GM19328 (cell line): Measurements from ENCODE around the gene BTBD9.

Experiments
- ATAC-seq: cut with Tn5 transposase; IDR thresholded peaks from one replicate; pipeline ENCODE4 v1.9.1; 2021; ENCODE audit warnings: mild to moderate bottlenecking, moderate library complexity; ENCODE audit not compliant: unreplicated experiment

BTBD9 gene

DNA sequence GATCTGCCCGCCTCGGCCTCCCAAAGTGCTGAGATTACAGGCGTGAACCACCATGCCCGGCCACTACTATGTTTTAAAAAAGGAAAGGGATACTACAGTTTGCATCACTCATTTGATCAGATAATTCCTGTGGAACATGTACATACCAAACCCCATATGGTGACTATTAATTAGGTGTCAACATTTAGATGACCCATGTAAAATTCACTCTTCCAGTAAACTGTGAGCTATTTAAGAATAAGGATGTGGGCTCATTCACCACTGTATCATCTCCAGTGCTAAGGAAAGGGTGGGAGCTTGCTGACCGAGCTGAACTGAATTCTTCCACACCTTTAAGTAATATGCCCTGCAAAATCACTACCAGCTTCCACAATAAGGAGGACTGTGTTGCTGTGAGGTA is 127.5 kb downstream of the BTBD9 start:
- ATAC-seq: no peak

DNA sequence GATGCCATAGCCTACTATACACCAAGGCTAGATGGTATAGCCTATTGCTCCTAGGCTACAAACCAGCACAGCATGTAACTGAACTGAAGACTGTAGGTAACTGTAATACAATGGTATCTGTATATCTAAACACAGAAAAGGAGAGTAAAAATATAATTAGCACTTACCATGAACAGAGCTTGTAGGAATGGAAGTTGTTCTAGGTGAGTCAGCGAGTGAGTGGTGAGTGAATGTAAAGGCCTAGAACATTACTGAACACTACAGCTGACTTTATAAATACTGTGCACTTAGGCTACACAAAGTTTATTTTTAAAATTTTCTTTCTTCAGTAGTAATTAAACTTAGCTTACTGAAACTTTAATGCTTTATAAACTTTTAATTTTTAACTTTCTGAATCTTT is 129.5 kb downstream of the BTBD9 start:
- ATAC-seq: no peak

DNA sequence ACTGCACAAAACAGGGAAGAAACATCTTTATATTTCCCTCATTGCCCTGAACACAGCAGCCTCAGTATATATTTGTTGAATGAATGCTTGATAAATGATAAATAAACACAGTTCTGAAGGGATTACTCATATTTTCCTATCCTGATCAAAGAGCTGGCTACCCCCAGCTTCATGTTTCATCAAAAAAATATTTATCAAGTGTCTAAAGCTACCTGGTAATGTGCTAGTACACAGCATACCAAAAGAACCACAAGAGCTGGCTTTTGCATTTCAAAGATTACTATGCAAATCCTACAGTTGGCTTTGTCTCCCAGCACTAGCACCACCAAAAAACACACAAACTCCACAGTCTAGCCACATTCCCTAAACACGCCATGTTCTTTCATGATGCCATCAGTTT is 130.0 kb downstream of the BTBD9 start:
- no peak for ATAC-seq

DNA sequence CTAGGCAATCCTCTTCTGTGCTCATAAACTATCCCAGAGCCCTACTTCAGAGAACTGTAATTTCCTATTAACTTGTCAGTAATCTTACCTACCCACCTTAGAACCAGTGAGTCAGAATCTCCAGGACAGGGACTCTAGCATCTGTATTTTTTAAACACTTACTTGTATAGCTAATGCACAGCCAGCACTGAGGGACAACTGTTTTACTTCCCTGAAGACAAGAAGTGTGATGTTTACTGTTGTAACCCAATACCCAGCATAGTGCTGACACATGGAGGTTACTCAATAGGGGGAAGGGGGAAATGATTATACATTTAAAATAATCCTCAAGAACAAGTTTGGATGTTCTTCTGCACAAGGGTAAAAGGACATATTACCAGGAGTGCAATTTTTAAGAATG is 130.8 kb downstream of the BTBD9 start:
- no peak for ATAC-seq

DNA sequence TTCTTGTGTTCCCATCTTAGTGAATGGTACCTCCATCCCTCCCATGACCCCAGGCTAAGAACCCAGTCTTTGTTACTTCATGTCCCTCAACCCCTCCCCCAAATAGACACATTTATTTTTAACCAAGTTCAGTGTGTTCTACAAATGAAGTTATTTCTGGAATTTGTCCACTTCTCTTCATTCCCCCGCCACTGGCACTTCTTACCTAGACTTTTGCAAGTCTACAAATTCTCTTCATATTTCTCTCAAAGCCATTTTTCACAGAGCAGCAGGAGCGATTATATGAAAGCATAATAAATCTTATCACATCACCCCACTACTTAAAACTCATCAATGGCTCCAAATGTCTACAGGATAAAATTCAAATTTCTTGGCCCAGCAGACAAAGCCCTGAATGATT is 131.4 kb downstream of the BTBD9 start:
- ATAC-seq: no peak

DNA sequence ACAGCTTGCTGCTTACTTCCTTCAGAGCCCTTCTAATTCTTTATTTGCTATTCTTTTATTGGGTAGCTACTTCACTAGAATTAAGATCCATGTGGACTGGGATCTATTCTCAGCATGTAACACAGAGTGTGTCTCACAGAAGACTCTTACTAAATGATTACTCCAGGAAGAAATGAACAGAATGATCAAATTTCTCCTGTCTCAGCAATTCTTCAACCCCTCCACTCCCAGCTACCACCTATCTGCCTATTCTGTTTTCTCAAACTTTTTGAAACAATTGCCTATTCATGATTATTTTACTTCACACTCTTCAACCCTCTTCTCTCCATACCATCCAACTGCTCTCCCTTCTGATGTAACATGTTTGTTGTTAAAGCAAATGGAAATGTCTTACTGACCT is 132.6 kb downstream of the BTBD9 start:
- ATAC-seq: no peak

DNA sequence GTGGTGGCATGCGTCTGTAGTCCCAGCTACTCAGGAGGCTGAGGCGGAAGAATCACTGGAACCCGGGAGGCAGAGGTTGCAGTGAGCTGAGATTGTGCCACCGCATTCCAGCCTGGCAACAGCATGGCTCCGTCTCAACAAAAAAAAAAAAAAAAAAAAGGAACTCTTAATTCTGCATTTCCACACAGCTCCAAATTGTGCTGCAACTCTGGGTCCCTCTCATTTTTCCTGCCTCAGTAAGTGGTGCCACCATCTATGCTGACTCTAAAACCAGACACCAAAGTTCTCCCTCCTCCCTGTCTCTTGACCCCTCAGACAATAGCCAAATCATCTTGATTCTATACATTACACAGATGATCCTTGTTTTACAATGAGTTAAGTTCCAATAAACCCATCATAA is 133.9 kb downstream of the BTBD9 start:
- ATAC-seq: no peak

DNA sequence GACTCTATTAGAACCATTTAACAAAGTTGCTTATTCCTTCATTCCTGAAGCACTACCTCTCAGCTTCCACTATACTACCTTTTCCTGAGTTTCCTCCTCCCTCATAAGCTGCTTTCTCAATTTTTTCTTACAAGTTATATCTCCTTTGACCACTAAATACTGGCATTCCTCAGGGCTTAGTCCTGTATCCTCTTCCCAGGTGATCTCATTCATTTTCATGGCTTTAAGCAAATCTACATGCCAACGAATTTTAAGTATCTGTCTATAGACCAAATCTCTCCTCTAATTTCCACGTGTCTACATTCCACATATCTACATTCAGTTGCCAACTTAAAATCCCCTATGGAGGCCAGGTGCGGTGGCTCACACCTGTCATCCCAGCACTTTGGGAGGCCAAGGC is 134.7 kb downstream of the BTBD9 start:
- no peak for ATAC-seq

DNA sequence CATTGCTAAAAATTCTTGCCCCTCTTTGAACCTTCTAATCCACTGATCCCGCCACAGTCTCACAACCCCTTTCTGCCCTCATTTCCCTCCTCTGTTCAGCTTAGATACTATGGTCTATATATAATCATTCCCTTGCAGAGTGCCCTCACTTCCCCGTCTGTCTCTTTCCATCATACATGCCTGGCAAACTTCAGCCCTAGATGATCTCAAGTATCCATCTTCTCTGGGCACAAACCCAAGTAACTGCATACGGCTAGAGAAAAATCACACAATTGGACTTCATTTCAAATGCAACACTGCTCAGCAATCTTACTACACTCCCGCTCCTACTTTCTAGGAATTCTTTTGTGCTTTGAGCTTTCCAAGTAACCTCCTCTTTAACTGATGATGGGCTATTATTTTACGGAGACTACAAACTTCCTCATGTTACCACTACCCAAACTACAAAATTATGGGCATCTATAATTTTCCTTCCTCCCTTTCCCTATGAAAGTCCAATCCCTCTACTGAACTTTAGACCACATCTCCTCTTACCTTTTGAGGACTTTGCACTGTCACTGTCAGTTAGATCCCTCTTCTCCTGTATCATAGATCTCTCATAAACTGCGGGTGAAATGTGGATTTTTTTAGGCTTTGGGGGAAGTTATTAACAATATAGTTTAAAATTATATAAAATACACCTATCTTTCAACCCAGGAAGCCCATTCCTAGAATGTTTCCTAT is 135.6 kb downstream of the BTBD9 start:
- ATAC-seq: no peak

DNA sequence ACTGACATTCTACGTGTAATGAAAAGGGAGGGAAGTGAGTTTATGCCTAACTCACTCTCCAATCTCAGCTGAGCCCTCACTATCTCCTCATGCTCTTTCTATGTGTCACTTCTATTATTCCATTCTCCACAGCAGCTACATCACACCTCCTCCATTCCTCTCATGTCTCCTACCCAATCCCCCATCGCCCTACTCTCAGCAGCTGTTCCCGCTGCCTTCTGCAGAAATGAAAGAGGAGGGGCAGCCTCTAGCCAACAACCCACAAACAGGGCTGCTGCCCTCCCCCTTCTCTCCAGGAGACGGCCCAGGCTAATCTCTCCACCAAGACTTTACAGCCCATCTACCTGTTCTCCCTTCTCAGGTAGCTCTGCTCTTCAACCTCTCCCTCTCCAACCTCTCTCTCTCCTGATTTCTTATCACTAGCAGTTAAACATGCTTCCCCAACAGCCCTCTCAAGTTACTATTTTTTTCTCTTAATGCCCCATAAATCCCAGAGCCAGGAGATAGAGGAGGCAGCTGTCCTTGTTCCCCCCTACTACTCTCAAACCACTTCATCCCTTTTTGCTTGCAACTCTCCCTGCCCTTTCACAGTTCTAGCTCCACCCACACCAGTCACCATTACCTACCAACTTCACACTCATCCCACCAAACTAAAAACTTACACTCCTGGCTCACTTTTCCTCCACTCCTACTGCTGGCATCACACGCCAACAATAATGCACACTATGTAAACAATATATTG is 136.5 kb downstream of the BTBD9 start:
- ATAC-seq: no peak

DNA sequence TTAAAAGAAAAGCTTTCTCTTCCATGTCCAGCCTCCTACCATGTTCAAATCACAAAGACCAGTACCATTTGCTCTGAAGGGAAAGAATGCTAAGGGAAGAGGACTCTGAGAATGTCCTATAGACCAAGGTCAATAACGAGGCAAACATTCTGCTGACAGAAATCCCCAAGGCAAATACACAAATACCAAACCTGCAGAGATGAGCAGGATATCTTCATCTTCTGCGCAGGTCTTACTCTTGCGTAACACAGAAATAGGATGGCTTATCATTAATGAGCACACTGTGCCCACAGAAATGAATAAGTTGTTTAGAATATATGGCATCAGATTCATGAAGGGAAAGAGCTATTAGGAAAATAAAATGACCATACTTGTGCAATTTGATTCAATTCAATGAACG is 137.3 kb downstream of the BTBD9 start:
- no peak for ATAC-seq

DNA sequence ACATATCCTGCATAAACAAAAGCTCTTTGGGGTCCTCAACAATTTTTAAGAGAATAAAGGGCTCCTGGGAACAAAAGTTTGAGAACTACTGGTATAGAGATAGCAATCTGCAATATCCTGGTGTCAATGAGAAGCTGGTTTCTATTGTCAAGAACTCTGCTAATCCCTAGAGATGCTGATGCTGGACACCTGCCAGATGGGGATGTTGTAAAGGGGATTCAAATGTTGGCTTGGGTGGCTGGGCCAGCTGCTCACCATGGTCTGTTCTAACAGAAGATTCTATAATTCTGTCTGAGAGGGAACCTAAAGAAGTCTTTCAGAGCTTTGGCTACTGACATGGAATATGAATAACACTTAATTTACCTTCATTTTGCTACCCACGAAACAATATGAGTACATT is 137.8 kb downstream of the BTBD9 start:
- no peak for ATAC-seq

DNA sequence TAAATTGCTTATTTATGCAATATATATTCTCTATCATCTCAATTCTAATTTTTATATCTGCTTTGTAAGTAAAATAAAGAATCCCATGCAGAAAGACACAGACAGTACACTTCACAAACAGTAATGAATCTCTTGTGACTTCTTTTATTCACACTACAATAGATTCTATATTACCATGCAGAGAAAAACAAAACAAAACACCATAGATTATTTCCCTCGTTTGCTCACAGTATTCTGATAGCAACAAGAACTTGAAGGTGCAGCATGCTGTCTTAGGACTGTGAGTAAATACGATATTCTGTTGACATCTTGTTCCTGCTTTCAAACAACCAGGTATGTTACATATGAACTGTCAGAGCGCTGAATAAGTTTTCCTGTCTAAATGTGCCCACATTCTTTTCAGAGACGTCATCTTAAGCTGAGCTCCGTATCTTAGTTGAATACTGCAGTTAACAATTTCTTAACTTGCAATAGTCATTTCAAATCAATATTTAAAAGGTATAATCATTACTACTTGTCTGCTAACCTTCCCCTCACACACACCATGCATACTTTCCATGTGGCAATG is 140.1 kb downstream of the BTBD9 start:
- ATAC-seq: no peak

DNA sequence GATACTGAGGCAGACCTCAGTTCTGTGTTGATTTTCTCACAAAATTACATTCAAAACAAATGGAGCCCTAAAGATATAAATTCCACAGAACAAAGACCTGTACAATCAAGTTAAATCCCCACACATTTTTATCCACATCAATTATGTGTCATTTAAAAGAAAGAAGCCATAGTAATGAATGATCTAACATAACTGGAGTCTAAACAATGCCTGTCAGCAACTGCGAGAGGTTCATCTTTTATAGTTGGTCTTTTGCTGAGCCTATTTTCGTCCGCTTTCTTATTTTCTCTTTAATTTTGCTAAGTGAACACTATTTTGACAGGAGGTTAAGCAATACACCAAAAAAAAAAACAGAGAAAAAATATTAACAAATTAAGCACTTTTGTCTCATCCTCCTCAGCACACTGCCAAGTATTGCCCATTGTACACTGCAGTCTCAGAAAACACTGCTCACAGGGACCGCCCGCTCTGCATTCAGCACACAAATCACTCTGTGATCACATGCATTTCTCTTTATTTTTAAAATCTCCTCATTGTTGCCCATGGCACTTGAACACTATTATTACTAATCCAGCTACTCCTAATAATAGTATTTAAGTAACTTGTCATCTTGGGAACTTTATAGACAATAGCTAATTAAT is 140.8 kb downstream of the BTBD9 start:
- ATAC-seq: no peak

DNA sequence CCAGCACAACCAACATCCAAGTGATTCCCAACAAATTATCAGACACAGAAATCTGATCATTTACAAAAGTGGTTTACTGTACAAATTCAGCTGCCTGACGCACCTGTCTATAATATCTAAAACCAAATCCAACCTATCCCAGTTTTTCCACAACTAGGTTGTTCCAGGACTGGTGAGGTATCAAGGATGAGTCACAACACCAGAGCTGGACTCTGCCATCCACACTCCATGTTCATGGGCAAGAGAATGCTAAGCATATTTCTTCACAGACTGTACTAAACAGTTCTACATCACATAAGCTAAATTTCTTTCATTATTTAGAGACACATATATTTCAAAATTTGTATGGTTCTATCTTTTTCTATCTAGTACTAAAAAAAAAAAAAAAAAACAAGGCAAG is 141.6 kb downstream of the BTBD9 start:
- ATAC-seq: no peak

DNA sequence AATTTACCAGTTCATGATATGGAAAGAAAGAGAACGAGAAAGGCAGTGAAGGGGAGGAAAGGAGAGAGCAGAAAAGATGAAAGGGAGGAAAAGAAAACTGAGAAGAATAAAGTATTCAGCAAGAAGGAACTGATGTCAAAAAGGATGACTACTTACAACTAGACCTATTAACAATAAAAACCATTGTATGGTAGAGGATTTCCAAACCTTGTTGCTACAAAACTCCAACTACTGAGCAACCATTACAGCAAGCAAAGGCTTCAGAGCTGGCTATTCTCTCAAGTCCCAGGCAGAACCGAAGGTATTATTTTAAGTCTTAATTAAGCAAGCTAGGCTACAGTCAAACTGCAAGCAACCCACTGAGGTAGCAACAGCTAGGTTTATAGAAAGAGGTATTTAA is 142.2 kb downstream of the BTBD9 start:
- ATAC-seq: no peak

DNA sequence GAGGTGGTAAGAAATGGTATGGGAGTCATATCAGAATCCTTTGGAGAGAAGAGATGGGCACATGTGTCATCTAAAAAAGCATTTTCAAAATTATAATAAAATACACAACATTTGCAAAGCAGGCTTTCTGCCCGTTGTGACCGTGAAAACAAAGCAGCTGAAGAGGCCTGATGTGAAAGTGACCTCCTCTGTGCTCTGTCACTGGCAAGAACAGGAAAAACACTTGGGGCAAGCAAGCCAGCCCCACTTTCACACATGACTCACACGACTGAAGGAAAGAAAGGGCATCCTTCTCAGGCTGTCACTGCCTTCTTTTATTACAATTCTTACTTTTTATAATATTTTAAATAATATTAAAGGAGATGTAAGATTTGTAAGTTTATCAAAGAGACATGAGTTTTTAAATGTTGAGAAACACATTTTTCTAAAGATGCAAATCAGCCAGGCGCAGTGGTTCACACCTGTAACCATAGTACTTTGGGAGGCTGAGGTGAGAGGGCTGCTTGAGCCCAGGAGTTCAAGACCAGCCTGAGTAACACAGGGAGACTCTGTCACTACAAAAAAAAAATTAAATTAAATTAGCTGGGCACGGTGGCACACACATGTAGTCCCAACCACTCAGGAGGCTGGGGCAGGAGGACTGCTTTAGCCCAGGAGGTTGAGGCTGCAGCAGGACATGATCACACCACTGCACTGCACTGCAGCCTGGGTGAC is 143.7 kb downstream of the BTBD9 start:
- ATAC-seq: no peak

DNA sequence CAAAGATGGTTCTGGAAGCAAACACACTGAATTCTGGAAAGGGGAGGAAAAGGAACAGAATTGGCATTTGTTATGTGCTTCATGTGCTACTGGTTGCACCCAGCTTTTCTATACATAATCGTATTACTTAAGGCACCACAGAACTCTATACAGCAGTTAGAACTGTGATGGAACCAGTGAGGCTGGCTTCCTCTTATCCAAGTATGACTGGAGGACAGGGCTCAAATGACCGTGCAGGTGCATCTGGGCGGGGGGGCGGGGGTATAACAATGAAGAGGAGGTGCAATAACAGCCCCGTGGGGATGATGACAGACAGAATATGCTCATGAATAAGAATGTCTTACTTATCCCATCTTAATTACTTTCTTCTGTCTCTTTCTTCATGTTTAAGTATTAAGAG is 144.2 kb downstream of the BTBD9 start:
- no peak for ATAC-seq

DNA sequence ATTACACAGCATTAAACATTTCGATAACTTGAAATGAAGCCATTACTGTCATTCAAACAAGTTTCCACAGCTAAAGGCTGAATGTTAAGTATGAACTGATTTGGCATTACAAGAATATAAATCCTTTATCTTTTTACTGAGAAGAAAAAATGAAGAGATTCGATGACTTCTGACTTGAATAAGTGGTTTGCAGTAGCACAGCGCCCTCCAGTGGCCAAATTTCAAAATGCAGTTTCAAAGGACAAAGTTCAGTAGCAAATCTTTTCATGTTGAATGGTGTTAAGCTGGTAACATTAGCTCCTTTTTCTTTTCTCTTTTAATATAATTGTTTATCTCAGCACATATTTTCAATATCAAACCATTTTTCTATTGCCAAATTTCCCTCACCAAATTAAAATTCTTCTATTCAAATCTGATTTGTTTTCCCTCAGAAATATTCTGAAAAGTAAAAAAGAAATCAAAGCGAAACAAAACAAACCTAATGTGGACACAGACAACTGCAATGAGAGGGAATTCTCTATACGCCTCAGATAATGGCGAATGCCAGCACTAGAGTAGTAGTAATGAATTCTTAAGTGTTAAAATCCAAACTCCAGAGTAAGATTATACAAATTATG is 145.7 kb downstream of the BTBD9 start:
- ATAC-seq: no peak

DNA sequence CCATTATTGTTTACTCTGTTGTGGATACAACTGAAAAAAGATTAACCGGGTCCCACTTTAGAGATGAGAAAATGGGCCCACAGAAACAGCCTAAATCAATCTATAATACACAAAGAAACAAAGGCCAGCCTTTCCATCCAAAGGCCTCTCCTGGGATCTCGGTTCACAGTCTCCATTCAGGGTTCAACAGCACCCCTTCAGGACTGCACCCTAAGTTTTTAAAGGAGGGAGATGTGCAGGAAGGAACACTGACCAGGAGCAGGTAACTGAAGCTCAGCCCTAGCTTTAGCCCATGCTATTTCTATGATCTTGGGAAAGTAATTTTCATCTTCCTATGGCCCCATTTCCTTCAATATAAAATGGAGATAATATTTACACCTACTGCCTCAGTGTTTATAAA is 147.7 kb downstream of the BTBD9 start:
- ATAC-seq: no peak

DNA sequence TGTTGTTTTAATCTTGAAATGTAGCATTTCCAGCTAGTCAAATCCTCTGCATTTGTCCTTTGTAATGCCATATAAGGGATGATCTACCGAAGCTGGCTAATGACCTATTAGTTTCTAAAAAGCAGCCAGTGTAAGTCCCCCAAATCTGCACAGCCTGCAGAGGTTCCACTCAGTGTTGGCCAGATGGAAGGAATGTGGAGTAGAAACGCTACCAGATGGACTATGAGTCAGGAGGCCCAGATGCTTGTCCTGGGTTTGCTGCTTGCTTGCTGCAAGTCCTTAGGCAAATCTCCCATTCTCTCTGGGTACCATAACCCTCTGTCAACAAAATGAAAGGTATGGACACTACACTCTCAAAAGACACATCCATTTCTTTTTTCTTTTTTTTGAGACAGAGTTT is 149.8 kb downstream of the BTBD9 start:
- no peak for ATAC-seq
